Ishikawa (cell line): ENCODE data around the gene FNDC8.

Experiments used
- CEBPB ChIP-seq: IDR thresholded peaks from 2 replicates; pipeline ENCODE4 v1.6.1; 2012
- EGR1 ChIP-seq: IDR thresholded peaks from 2 replicates; pipeline ENCODE4 v1.6.1; 2012
- EP300 ChIP-seq: IDR thresholded peaks from 2 replicates; pipeline ENCODE4 v1.6.1; 2012; ENCODE audit warnings: borderline replicate concordance
- TAF1 ChIP-seq: IDR thresholded peaks from 2 replicates; pipeline ENCODE4 v1.6.1; 2012; ENCODE audit warnings: low read depth, mild to moderate bottlenecking
- TCF12 ChIP-seq: IDR thresholded peaks from 2 replicates; pipeline ENCODE4 v1.6.1; 2012; ENCODE audit warnings: low read depth
- YY1 ChIP-seq: IDR thresholded peaks from 2 replicates; pipeline ENCODE4 v1.6.1; 2012; ENCODE audit warnings: low read depth
- ZBTB7A ChIP-seq: IDR thresholded peaks from 2 replicates; pipeline ENCODE4 v1.6.1; 2012; ENCODE audit warnings: low read depth
- TF ChIP-seq, protein P1 (sequence below): IDR thresholded peaks from 2 replicates; pipeline ENCODE4 v1.6.1; 2012; ENCODE audit warnings: low read depth, mild to moderate bottlenecking
- TF ChIP-seq, protein P2 (sequence below): IDR thresholded peaks from 2 replicates; pipeline ENCODE4 v1.6.1; 2012

DNA sequence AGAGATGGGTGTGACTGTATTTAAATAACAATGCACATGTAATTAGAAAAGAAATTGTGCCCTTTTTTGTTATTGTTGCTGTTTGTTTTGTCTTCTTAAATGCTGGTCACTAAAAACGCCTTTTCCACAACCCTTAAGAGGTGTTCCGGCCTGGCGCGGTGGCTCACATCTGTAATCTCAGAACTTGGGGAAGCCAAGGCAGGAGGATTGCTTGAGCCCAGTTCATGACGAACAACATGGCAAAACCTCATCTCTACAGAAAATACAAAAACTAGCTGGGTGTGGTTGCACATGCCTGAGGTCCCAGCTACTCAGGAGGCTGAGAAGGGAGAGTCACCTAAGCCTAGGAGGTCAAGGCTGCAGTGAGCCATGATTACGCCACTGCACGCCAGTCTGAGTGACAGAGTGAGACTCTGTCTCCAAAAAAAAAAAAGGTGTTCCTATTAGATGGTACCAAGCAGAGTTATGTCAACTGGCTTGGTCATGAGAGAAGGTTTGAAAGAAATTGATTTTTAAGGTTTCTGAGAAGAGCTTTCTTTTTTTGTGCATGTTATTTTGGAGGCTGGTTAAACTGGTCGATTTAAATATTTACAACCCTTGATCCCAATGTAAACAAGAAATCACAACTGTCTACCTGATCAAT is 34.4 kb upstream of the FNDC8 start:
- TF ChIP-seq EGR1: no peak
- no peak for TF ChIP-seq CEBPB
- TF ChIP-seq EP300: no peak
- no peak for TF ChIP-seq ZBTB7A
- TF ChIP-seq, protein P1, sequence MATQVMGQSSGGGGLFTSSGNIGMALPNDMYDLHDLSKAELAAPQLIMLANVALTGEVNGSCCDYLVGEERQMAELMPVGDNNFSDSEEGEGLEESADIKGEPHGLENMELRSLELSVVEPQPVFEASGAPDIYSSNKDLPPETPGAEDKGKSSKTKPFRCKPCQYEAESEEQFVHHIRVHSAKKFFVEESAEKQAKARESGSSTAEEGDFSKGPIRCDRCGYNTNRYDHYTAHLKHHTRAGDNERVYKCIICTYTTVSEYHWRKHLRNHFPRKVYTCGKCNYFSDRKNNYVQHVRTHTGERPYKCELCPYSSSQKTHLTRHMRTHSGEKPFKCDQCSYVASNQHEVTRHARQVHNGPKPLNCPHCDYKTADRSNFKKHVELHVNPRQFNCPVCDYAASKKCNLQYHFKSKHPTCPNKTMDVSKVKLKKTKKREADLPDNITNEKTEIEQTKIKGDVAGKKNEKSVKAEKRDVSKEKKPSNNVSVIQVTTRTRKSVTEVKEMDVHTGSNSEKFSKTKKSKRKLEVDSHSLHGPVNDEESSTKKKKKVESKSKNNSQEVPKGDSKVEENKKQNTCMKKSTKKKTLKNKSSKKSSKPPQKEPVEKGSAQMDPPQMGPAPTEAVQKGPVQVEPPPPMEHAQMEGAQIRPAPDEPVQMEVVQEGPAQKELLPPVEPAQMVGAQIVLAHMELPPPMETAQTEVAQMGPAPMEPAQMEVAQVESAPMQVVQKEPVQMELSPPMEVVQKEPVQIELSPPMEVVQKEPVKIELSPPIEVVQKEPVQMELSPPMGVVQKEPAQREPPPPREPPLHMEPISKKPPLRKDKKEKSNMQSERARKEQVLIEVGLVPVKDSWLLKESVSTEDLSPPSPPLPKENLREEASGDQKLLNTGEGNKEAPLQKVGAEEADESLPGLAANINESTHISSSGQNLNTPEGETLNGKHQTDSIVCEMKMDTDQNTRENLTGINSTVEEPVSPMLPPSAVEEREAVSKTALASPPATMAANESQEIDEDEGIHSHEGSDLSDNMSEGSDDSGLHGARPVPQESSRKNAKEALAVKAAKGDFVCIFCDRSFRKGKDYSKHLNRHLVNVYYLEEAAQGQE: no peak
- TF ChIP-seq YY1: no peak
- TF ChIP-seq TAF1: no peak
- TF ChIP-seq TCF12: no peak
- TF ChIP-seq, protein P2, sequence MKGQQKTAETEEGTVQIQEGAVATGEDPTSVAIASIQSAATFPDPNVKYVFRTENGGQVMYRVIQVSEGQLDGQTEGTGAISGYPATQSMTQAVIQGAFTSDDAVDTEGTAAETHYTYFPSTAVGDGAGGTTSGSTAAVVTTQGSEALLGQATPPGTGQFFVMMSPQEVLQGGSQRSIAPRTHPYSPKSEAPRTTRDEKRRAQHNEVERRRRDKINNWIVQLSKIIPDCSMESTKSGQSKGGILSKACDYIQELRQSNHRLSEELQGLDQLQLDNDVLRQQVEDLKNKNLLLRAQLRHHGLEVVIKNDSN: no peak
